Cerebellar cortex (tissue), 1 donor: ENCODE results near the gene MAZ.
"Not testable (repeated sequence)": the region's sequence is repeated elsewhere in the genome, so short reads cannot be mapped to it uniquely, and the experiment has no call there.

Experiments used
- DNase-seq: peaks from one replicate; pipeline ENCODE4 v3.0.0-alpha.2; 2015; ENCODE audit warnings: low spot score

Gene MAZ

GRCh38 chr16:29784901-29785500 lies 21.3 kb upstream of the MAZ start:
- peak; percentile 65 for DNase-seq

GRCh38 chr16:29787155-29787554 lies 19.2 kb upstream of the MAZ start:
- not testable (repeated sequence) for DNase-seq

GRCh38 chr16:29789775-29790182 lies 16.6 kb upstream of the MAZ start:
- DNase-seq, result no peak

- peak; percentile 98 for DNase-seq
Observed at GRCh38 chr16:29790183-29790948, 16.0 kb upstream of the MAZ start, which contains the start of gene KIF22. TSS of gene KIF22 (plus strand) at chr16:29790751. CDS start at chr16:29790760, 9 bp downstream.

GRCh38 chr16:29790949-29791844 lies 15.1 kb upstream of the MAZ start:
- no peak for DNase-seq

GRCh38 chr16:29791845-29792807 lies 14.2 kb upstream of the MAZ start:
- no peak for DNase-seq

GRCh38 chr16:29793153-29793552 lies 13.2 kb upstream of the MAZ start:
- not testable (repeated sequence) for DNase-seq

- no peak for DNase-seq
Observed at GRCh38 chr16:29794231-29794710, 12.1 kb upstream of the MAZ start.

- no peak for DNase-seq
Observed at GRCh38 chr16:29802416-29802935, 3.9 kb upstream of the MAZ start.

- no peak for DNase-seq
Observed at GRCh38 chr16:29804020-29804419, 2.3 kb upstream of the MAZ start.

GRCh38 chr16:29804455-29805231 lies 1.7 kb upstream of the MAZ start:
- DNase-seq, result peak; percentile 72

- peak; percentile 96 for DNase-seq
Observed at GRCh38 chr16:29805232-29806098, 864 bp upstream of the MAZ start.

GRCh38 chr16:29806641-29807425 lies 504 bp downstream of the MAZ start:
- peak; percentile 70 for DNase-seq

- peak; percentile 91 for DNase-seq
Observed at GRCh38 chr16:29807426-29808218, 1.3 kb downstream of the MAZ start.

GRCh38 chr16:29808219-29808900 lies 2.0 kb downstream of the MAZ start:
- DNase-seq, result no peak

- DNase-seq, result peak; percentile 21
Observed at GRCh38 chr16:29809031-29809747, 2.9 kb downstream of the MAZ start.
